NCI-H748 treated with DMSO at 0.1 percent for 48 hours (cell line): ENCODE measurements around the gene DGKQ.

ENCODE experiments used
- DNase-seq: peaks from one replicate; lab custom pipeline; 2025; lab: John Stamatoyannopoulos, UW

The DGKQ gene

DNA sequence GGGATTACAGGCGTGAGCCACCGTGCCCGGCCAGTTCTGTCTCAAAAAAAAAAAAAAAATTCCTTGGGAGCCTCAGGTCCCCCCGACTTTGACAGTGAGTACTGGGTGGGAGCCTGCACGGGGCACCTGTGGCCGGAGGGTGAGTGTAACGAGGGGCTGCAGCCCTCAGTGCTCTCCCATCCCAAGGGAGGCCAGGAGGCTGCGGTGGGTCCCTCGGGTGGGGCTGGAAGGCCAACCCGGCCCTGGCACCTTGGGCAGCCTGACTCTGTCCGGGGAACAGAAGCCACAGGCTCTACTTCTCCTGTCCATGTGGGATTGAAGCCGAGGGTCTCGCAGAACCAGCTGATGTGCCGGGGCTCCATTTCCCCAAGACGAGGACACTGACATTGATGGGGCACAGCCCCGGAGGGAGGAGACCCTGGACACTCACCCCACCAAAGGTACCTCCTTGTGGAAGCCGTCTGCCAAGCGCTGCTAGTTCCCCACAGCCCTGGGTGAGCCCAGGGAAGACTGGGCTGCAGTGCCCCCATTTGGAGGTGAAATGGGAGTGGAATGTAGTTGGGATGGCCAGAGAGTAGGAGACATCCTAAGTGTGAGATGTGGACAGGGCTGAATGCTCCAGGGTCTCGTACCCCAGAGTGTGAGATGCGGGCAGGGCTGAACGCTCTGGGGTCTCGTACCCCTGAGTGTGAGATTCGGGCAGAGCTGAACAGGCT is 22.1 kb upstream of the DGKQ start:
- no peak for DNase-seq

DNA sequence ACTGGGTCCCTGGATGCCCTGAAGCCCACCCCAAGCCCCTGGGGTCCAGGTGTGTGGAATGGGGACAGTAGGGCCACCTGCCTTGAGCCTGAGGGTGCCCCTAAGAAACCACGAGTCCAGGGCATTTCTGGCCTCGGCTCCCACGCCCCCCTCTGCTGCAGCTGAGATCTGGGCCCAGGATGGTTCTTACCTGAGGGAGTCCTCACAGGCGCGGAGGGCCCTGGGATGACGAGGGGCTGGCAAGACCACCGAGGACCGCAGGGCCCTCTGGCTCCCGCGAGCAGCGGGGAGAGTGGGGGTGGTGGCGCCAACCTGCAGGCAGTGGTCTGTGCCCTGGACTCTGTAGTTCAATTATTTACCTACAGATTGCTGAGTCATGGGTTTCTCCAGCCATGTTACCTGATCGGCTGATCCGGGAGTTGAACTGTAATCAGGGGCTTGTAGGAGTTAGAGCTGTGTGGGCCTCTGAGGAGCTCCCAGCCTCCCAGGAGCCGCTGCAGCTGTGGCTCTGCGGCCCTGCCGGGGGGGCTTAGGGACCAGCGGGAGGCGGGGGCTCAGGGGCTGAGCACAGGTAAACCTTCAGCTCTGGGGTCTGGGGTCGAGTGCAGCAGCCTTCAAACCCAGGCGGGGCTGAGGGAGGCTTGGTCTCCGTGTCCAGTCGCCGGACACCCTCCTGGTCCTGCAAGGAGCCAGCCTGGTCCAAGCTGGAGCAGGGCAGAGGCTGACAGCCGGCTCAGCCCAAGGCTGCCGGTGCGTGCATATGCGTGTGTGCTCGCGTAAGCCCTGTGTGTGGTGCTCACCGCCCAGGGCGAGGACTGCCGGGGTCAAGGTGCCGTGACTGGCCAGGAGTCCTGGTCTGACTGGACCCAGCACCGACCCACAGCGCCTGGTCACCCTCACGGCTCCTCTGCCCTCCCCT is 20.0 kb upstream of the DGKQ start, which contains the start of gene SLC26A1:
SLC26A1 (minus strand) TSS at position 294 of the 919 bp plus-strand sequence. CDS start 1,701 bp downstream, outside the sequence.
- DNase-seq: no peak

DNA sequence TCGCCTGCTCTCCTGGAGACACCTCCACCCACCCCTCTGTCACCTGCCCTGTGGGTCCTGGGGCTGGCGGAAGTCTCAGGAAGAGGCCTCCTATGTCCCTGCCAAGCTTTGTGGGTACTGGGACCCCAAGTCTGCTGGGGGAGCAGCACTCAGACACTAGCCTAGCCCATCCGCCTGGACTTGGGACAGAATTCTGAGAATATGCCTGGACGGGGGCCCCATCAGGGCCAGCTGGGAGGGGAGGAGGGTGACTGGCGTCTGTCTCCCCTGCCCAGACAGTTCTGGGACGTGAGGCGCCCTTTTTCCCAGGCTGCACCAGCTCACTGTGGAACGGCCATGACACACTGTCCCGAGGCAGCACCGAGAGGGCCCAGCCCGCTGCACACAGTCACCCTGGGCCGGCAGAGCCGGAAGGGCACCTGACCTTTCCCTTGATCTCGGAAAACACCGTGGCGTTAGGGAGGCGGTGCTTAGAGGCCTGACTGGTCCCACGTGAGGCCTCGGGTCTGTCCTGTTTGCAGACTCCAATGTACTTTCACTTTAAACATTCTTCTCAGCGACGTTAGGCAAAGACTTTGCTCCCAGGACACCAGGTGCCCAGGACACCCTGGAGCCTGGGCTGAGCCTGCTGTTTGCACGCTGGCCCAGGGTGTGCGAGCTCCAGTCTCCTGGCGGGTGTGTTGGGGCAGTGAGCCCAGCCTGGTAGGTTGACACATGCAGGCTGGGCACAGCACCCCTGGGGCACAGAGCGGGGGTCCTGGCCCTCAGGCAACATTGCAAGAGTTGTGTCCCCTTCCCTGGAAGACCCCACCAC is 19.1 kb upstream of the DGKQ start:
- no peak for DNase-seq

DNA sequence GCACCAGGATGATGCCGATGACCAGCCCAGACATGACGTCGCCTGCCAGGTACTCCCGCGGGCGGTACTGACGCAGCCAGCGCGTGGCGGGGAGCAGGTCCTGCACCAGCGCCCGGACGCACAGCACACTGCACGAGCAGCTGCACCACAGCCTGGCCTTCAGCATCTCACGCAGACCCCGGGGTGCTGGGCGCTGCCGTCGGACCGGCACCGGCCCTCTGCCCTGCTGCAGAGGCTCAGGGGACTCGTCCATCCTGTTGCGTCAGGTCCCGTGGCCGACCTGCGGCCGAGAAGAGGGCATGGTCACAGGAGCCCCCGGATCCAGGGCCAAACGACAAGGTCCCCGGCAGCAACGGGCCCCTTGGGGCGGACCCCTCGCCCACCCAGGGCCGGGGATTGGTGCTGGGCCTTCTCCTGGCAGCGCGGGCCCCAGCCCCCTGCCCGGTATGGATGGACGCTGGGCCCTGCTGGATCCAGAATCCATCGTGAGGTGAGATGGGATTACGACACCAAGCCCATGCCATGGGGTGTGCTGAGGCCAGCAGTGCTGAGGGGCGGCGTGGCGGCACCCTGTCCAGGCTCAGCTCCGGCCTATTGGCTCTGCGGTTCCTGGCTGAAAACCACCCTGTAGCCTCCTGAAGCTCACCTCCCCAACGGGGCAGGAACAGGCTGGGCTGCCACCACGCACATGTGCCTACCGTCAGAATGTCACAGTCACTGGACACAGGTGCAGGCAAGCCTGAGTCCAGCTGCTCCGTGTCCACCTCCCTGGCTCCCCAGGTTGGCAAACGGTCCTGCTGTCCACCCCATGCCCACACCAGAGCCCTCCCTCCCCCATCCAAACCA is 18.3 kb upstream of the DGKQ start:
- DNase-seq: no peak

DNA sequence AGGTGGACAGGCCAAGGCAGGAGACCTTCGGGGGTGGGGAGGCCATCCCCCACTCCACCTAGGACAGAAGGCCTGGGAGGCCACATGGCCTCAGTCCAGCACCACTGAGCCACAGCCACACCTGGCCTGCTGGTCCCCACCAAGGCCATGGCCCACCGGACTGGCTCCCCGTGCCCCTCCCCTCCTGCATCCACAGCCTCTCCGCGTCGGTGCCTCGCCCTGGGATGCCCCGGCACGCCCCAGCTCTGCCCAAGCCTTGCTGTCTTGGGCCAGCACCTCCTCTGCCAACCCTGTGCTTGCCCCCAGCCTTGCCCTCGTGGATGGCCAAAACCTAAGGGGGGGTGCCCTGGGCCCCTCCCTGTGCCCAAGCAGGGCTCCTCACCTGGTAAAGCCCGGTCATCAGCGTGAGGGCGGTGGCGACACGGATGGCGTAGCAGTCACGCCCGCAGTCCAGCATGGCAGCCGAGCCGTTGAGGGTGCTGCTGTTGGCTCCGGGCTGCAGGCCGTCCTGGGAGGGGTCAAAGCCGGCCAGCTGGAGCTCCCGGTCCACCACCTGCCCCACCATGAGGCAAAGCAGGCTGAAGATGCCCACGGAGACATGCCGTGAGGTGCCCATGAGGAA is 17.5 kb upstream of the DGKQ start:
- DNase-seq: no peak

DNA sequence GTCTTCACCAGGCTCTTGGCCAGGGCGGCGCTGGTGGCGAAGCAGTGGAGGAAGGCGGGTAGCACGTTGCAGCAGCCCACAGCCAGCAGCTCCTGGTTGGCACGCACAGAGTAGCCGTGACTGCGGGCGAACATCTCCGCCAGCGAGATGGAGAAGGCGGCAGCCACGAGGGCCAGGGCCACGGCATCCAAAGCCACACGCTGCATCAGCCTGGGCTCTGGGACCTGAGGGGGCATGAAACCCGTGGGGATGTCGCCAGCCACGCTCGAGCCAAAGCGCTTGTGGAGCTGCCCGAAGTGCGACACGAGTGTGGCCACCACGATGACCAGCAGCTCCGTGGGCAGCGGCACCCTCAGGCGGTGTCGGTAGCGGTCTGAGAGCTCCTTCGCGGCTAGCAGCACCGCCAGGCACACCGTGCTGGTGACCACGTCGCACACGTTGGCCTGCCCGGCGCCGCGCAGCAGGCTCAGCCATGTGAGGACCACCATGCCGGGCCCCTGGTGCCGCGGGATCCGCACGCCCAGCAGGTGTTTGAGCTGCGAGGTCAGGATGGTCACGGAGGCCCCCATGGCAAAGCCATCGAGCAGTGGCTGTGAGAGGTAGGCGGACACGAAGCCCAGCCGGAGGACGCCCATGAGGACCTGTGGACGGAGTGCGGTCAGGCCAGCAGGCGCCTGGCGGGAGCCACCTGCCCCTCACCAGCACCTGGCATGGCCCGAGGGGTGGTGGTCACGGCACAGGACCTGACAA is 16.5 kb upstream of the DGKQ start:
- no peak for DNase-seq

DNA sequence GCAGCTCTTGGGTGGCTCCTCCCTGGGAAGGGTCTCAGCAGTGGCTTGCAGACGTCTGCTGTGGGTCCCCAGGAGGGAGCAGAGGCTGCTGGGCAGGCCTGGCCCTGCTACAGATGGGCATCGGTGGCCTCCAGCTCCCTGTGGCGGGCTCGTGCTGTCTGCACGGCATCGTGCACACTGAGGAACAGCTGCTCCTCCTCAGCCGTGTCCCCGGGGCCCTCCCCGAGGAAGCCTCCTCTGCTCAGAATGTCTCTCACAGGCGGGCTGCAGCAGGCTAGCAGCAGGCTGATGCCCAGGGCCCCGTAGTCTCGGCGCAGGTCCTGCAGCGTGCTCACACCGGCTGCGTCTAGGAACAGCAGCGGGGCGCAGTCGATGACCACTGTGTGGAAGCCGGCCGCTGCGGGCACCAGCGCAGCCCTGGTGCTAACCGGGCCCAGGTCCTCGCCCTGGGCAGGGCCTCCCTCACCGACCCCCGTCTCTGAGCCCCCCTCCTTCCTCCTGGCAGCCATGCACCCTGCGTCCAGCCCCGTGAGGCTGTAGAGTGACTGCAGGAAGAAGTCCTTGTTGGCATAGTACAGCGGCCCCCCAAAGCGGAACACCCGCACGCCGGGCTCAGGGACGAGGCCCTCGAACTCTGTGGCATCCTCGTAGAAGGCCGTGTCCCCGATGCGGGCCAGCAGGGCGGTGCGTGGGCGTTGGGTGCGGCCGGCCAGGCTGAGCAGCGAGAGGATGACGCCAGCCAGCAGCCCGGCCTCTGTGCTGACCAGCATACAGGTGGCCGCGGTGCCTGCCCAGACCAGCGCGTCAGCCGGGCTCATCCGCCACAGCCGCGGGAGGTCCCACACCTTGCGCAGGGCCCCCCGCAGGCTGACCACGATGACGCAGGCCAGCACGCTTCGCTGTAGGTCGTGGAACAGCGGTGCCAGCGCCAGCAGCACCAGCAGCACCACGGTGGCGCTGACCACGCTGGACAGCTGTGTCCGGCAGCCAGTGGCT is 15.7 kb upstream of the DGKQ start:
- no peak for DNase-seq

DNA sequence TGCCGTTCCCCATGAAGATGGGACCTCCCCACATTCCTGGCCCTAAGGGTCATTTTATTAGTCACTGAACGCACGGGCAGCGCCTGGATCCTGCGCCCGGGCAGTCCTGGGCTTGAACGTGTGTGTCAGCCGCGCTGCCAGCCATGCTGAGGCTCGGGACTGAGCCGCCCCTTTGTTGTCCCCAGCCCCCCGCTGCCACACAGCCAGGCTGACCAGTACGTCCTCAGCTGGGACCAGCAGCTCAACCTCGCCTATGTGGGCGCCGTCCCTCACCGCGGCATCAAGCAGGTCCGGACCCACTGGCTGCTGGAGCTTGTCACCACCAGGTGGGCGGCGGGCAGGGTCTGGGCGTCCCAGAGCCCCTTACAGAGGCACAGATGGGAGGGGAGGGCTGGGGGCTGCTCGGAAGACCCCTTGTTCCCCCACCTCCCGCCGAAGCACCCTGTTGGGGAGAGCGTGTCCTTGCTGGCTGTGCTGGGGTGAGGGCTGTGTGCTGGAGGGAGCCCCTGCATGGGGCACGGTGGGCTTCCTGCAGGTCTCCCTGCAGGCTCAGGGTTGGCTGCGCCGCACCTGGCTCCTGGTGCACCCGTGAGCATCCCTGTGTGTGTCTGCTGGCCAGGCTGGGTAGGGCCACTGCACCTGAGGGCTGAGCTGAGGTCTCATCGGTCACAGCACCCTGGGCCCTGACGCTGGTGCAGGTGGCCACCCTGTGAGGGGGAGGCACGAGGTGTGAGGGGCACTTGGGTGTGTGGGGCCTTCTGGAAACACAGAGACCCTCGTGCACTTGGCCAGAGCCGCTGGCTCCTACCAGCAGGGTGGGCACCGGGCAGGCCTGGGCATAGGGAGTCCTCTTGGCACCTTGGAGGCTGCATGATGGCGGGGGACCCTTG is 14.5 kb upstream of the DGKQ start:
- no peak for DNase-seq

DNA sequence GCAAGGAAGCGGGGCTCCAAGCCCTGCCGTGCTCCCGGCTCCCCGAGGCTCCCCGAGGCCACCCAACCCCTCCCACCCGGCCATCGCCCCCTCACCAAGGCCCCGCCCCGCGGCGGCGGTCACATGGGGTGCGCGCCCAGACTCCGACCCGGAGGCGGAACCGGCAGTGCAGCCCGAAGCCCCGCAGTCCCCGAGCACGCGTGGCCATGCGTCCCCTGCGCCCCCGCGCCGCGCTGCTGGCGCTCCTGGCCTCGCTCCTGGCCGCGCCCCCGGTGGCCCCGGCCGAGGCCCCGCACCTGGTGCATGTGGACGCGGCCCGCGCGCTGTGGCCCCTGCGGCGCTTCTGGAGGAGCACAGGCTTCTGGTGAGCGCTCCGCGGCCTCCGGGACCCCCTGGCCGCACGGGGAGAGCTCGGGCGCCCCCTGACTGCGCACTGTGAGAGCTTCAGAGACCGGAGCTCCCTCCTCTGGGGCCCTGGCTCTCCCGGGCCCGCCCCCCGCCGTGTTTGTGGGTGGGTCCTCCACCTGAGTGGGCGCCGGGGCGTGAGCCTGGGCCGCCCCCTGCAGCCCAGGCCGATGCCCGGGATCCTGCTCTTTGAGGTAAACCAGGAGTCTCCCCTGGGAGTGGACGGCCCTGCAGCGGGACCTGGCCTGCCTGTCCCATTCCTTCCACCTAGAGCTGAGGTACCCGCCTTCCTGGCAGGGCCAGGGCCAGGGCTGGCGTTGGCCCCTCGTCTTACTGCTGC is 13.7 kb upstream of the DGKQ start, which contains the start of gene IDUA:
IDUA (plus strand) TSS at position 166 of the 745 bp plus-strand sequence; CDS start at position 207, 41 bp downstream.
- DNase-seq: no peak

DNA sequence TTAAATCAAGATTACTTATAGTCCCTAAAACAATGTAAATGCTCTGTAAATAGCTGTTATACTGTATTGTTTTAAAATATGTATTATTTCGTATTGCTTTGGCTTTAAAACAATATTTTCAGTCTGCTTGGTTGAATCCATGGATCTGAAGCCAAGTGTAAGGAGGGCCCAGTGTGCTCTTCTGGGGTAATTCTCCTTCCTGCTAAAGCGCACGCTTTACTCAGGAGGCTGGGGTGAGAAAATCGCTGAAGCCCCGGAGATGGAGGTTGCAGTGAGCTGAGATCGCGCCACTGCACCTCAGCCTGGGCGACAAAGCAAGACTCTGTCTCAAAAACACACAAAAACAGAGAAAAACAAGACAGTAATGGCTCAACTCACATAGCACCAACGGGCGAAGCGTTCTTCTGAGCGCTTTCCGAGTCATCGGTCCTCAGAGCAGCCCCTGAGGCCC is 13.1 kb upstream of the DGKQ start:
- DNase-seq: no peak

DNA sequence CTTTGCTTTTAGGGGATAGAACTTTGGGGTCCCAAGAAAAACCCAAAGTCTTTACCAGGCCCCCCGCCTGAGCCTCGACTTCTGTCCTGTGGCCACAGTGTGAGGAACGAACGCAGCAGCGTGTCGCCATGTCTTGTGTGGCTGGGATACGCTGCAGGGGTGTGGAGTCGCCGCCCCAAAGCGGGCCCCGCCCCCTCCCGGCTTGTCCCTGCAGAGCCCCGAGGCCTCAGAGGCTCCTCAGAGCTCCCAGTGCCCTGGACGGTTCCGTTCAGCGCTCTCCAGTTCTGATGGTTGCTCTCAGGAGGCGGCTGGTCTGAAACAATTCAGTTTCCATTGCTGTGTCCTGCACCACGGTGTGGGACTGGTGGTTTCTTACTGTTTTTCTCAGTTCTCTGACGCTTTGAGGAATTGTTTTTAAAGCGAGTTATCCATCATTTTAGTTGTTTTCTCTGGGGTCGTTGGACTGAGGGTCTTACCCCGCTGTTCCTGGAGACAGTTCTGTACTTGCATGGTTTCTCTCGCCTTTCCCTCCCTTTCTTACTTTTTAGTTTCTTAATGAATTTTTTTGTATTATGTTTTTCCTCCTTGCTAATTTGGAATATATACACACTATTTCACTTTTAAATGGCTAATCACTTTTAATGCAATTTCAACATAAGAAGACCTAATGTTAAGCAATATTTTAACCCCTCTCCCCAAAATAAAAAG is 11.9 kb upstream of the DGKQ start:
- DNase-seq: no peak

DNA sequence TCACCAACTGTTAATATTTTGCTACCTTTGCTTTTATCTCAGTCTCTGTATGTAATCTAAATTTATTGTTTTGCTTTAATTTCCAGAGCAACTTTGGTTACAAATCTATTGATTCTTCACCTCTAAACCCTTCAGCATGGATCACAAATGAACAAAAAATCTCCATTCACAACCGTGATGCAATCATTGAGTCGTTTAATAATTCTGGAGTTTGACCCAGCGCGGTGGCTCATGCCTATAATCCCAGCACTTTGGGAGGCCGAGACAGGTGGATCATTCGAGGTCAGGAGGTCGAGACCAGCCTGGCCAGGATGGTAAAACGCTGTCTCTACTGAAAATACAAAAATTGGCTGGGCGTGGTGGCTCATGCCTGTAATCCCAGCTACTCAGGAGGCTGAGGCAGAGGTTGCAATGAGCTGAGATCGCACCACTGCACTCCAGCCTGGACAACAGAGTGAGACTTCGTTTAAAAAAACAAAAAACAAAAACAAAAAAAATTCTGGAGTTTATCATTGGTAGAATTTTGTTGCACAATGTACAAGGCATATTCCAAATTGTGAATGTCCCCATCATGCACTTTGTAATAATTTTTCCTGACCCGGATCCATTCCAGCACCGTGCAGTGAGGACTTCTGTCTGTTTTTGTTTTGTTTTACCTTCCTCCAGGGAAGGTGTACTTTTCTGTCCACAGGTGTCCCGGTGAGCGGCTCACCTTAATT is 11.1 kb upstream of the DGKQ start:
- no peak for DNase-seq

DNA sequence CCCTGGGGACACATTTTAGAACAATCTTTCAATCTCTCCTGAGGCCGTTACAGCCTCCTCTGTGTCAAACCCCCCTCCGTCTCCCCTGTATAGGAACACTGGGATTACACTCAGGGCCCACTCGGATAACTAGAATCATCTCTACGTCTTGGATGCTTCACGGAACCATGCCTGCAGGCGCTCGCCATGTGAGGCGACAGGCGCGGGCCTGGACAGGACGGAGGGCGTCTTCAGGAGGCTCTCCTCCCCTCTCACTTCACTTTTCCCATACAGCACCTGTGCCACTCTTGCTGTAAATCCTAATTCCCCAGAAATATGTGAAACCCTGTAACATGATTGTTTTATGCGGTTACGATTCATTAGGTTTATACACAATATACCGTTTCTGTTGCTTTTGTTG is 9.4 kb upstream of the DGKQ start:
- DNase-seq: no peak

DNA sequence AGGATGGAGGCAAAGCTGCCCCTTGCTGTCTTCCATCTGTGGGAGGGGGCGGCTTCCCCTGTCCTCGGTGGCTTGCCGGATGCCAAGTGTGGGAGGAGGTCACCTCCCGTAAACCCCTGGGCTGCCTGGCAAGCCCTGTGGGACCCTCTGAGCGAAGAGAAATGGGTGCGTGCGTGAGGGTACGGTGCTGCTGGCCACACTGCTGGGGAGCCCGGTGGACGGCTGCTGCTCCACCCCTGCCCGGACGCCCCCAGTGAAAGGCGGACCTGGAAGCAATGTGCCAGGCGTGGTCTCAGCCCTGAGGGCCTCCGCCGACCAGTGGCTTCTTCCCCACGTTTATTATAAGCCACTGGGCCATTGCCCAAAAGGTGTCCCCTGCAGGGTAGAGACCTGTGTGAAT is 8.9 kb upstream of the DGKQ start:
- no peak for DNase-seq

DNA sequence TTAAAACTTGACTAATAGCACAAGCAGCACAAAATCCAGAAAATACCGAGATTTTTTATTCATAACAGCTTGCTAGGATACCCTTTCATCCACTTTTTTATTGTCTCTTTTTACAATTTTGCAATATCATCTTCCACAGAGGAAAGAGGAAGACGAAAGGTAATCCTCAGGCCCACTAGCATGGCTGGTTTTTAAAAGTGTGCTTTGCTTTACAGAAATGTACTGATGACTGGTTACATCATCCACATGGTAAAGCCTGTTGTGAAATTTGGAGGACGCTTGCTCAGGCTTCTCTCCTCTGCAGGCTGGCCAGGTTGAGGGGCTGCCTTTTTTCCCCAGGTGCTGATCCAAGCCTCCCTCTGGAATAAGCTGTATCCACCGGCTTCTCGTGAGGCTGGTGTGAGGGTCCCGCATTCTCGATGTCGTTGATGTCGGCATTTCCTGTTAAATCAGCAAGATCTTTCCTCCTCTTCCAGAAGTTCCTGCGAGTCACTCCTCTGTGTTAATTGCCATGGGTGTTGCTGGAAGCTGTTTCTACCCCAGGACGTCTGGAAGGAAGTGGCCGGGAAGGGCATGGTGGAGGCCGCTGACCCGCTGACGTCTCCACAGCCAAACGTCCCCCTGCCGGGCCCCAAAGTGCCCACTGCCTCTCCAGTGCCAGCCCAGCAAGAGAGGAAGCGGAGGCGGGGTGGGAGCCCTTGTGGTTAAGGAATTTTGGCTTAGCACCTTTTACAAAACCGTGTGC is 5.8 kb upstream of the DGKQ start:
- no peak for DNase-seq
